Fibroblast of skin of right biceps (primary cell): ENCODE data around the gene CXCR6.

Experiments
- DNase-seq: peaks from one replicate; pipeline ENCODE4 v3.0.0-alpha.2; 2013

CXCR6 gene

DNA sequence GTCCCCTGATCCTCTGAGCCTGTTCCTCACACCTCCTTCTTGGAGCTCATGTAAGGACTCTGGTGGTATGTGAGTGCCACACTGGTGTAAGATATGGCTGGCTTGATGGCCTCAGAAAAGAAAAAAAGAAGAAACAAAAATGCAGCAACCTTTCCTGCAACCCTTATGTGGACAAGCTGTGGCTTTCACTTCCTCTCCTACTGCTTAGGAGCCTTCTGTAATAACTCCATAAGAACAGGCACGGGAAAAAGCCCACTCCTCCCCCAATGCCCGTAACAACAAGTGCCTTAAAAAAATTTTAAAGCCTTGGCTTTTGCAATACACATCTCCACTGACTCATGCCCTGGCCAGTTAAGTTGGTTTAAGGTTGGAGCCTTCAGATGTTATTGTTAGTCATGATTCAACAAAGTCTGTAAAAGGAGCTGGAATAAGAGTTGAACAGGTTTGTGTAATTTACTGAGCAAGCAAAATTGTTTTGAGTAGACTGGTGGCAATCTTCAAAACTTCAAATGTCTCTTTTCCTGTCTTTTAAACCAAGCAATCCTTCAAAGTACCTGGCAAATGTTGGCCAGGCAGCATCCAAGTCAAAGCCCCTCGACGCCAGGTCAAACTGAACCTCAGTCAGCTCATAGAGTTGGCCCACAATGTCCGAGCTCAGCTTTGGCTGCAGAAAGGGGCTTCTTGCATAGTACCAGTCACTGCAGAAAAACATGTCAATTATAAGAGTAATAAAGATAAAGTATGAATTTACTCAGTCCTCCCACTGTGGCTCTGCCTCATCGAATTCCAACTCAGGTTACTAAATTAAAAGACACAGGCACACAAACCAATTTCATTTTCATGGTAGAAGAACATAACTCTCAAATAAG is 29.5 kb downstream of the CXCR6 start:
- peak; percentile 85 for DNase-seq

DNA sequence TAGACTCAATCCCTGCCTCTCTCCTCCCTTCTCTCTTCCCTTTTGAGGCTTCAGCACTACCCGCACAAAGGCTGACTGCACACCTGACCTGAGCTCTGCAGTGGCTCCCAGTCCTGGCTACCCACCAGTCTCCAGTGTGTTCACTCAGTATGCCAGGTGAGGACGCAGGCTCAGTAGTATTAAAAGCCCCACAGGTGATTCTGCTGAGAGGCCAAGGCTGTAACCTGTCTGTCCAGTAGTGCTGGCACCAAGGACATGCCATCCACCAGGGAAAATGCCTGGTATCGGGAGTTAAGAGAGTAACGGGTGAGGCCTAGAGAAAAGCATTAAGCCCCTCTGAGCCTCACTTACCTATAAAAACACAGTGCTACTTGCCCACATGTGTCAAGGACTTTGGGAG is 31.4 kb downstream of the CXCR6 start:
- no peak for DNase-seq

DNA sequence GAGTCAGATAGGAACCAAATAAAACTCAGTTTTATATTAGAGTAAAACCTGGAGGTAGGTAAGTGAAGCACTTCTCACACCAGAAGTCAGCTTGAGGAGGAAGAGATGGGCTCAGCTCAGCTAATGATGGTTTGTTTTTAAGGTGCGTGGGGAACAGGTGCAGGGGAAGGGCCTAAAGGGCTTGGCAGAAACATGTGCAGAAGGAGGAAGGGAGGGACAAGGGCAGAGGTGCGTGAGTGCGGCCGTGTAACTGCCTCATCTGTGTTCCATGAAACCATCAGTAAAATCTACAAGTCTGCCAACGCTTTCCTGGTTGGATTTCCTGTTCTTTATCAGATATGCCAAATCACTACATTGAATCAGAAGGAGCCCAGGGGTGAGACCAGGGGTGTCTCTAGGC is 32.4 kb downstream of the CXCR6 start:
- DNase-seq, result no peak

DNA sequence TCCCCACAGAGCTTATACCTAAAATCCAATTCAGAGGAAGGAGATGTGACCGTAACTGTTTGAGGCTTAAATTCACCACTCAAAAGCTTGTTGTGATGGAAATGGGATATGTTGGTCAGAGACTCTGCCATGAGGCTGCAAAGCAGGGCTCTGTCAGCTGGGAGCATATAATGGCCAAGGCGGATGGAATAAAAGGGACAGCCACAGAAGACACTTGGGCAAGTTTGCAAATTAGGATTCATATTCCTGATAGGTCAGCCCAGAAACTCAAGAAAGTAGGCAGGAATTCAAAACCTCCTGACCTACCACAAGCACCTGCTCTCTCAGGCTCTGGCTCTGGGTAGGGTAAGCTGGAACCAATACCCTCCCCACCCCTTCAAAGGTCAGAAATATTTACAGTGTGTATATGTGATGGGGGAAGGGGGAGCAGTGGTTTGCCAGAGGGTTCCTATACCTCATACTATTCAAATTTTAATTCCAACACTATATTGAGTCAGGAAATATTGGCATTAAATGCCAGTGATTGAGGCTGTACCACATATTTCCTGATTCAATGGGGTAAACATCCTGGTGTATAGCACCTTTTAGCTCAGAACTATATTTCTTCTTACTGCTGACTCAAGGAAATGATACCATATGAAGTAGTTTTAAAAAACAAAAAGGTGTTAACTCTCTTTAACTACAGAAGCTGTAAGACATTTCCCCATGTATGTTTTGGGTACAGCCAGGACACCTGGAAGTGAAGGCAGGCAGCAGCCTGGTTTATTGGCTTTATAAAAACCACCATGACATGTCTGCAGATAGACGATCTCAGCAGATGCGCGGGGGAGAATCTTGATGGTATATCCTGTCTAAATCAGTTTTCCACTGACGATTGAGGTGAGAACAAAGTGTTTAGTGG is 33.2 kb downstream of the CXCR6 start:
- no peak for DNase-seq

DNA sequence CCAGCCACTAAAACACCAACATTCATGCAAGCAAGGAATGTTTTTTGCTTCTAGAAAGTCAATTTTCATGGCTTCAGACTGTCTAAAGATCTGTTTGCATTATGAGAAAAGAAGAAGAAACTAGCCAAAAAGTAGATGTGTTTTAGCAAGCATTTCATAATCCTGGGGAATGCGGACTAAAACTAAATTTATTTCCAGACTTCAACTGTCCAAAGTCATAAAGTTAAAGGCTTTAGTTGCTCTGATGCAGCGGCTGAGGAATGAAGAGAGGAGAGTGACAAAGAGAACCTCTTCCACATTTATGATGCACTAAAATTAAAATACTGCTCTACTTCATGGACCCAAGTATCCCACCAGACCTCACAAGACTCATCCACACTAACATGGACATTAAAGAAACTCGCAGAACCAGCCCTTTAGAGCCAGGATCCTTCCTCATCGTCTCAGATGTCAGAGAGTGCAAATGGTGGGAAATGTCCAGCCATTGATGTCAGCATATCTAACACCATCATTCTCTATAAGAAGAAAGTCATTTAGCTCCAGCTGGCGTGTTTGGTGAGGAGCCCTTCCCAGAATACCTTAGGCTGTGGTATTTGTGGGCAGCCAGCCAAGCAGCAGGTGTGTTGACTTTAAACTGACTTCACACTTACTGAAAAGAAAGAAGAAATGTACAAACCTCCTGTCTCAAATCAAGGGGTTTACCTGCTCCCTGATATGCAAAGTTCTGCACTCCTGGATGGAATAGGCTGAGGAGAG is 34.9 kb downstream of the CXCR6 start:
- DNase-seq, result no peak

DNA sequence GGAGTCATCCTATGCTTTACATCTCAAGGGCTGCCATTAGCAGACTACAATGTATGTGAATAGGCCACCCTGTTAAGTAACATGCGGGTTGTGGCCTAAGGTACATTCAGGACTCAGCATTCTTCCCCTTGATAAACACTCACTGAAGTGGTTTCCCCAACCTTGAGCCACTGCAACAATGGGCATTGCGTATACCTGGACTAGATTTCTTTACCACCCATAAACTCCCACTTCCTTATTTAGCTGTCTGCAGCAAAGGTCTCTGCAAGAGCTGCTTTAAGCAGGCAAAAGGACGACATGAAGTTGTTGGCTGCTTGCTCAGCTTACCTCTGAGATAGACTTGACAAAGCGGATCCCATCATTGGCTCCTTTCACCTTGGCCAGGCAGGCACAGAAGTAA is 36.1 kb downstream of the CXCR6 start:
- no peak for DNase-seq

DNA sequence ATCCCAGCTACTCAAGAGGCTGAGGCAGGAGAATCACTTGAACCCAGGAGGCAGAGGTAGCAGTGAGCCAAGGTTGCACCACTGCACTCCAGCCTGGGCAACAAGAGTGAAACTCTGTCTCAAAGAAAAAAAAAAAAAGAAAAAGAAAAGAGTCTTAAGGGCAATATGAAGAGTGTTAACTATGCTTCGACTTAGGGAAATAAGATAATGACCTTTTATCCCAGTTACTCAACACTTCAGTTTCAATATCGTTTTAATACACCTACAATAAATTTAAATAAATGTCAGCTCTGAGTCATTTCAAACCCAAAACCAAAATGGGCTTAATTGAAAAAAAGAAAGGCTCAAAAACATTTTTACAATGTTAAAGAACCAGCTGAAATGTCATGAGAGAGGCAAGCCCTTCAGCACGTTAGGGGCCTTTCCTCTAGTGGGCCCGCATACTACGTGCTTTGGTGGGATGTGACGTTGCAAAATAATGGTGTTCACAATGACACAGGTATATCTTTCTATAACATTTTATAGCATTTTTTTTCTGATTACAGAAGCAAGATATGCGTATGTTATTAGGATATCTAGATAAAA is 37.1 kb downstream of the CXCR6 start:
- no peak for DNase-seq

DNA sequence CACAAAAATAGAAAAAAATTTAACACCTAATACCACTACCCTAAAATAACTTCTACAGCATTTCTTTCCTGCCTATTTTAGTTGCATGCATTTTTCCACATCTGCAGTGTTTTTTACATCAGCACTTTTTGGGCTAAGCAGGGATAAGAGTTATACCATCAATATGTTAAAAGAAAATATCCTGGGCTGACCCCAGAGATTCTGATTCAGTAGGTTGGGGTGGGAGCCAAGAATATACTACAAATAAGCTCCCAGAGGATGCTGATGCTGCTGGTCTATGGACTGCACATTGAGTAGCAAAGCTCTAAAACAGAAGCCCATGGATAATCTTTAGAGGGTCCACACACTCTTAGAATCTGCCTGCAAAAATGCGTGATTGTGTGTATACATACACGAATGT is 37.6 kb downstream of the CXCR6 start:
- peak; percentile 61 for DNase-seq

DNA sequence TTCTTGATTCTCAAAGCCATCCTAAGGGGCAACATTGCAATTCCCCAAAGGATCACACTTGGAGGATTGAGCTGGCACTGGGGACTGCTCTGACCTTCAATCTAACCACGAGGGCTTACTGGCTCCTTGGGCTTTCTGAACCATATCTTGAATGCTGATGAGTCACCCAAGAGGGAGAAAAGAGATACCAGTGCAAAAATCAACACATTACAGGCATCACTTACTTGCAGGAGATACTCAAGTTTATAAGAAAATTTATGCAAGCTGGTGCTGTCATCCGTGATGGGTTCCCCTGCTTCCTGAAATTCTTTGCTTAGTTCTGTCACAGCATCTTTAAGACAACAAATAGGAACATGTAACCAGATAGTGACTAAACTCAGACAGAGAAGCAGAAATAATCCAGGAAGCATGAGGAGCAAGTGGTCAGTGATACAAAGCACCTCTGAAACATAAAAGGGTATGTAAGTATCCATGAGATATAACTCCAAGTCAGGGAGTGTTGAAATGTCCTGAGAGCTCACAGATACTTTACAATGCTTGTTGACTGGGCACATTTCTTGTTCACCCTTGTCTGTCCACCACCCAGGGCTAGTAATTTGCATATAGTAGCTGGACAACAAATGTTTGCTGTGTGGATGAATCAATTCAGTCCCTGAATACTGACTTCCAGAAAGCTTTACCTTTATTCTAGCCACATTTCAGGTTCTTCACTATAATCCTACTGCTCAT is 38.2 kb downstream of the CXCR6 start:
- DNase-seq, result peak; percentile 65

DNA sequence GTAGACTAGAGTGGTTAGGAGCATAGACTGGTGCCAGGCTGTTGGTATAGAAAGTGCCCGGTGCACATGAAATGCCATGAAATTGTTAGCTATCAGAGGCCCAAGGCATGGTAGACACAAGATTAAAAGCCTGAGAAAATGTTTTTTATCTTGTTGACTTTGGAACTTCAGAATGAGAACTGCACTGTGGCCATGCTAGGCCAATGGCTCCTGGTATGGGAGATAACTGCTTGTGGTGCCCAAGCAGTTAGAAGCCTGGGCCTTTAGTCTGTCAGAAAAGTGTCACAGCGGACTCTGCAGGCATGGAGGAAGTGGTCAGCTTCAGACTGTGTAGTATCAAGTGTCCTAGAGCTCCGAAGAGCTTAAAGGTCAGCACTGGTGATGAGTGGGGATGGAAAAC is 40.5 kb downstream of the CXCR6 start:
- DNase-seq, result no peak

DNA sequence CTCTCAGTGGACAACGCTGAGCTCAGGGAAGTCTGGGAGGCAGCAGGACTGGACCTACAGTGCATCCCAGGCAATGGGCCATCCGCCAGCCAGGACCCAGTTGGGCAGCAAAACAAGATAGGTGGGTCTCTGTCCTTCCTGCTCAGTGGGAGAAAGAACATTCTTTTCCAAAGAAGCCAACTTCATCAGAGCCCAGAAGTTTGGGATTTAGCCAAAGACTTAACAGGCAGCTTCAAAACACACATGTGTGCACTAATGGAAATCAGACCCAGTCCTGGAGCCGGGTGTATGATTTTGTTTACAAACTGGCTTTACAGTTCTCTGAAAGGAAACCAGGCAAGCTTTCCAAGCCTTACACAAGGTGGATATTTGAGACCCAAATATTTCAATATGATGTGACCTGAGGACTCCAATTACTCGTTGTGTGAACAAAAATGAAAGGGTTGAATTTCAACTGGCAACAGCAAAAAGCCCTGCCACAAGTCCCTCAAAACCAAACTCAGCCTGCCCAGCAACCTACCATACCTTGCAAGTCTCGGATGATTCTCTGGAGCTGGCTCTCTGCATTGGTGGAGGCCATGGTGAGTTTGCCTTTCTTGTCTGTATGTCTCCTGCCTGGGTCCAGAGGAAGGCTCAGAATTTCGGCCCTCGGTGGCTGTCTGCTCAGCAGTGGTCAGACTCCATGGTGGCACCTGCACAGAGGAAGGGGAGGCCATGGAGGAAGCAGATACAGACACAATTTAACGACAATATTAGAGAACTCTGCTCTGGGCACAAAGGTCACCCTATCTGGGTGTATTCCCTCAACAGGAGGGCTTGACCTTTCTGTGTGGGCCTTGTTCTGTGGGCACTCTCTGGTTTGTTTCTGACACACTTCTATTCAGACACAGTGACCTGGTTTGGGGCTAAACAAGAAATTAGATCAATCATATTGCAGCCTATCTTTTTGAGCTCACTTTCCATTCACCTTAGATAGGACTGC is 41.4 kb downstream of the CXCR6 start:
- DNase-seq, result peak; percentile 44

DNA sequence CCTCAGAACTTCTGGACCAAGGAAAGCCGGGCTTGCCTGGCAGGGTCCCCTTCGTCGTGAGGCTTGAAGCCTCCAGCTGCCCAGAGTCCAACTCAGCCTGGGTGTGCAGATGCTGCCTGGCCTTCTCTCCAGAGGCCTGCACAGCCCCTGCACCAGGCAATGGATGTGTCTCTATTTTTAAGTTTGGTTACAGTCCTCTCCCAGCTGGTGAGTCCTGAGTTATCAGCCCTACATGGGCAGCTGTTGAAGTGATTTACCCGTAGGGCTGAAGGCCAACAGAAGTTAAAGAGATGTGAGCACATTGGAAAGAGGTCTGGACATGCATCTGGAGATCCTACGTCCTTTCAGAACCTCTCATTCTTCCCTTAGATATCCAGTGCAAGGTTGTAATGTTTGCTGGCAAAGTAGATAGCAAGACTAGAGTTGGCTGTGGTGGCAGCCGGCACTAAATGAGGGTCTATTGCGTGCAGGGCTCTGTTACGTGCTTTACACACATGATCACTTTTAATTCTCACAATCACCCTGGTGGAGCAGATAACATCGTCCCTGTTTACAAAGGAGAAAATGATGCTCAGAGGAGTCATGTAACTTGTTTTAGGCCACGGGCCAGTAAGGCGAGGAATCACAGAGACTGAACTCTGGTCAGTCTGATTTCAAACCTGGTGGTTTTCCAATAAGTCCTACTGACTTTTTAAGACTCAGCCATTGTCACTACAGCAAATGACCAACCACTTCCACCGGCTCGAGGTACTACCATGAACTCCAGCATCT is 42.5 kb downstream of the CXCR6 start:
- no peak for DNase-seq

DNA sequence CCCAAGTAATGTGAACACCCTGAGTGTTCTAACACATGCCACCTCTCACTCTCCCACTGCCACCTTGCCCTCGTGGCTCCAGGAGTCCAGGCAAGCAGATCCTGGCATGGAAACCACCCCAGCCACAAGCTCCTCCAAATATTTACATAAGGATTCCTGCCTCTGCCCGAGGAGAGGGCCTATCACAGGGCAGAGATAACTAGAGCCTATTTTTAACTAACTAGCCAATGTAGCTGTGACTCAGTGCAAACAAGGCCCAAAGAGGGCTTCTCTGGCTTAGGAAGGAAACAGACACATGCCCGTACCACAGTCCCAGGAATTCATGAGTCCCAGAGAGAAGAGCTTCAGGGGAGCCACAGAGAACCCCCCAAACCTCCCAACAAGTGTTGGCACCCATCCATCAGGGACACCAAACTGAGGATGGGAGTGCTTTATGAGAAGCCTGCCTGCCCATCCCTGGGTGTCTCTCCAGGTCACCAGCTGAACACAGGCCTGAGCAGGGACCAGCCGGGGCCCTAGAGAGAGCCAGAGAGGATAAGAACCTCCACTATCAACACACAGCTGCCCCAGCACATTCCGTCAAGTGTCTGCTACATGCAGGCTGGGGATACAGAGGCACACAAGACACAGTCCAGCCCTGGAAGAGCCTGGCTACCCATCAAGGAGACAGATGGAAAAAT is 43.2 kb downstream of the CXCR6 start:
- DNase-seq, result peak; percentile 73

DNA sequence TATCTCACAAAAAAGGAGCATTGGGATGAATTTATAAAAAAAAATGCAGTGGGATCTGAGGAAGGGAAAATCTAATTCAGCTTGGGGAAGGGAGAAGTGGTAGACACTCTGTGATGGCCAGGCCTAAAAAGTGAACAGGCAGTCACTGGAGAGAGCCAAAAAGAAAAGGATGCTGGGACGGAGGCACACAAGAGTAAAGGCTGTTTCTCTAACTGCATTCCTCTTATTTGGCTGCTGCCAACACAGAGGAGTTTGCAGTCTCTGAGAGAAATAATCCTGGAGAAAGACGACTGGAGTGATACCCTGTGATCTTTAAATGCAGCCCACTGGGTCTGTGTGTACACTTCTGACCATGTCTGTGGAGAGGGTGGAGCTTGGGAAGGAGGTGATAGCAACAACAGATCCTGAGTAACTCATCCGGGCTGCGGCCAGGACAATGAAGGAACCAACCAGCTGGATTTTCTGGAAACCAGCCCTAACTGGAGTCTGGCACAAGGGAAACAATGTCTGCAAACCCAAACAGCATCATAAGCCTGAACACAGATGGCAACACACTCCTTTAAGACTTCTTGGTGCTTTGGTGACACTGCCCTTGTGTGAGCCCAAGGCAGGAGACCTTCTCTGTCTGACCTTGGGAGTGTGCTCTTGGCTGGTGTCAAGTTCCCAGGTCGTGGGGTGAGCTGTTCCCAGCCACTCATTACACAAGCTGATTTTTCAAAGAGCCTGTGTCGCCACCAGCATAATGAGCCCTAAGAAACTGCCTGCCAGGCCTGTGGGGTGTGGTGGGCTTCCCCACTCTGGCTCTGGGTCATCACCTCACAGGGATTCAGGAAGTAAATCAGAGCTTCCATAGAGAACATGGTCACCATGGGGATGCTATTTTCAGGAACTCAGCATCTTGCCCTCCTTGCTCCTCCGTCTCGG is 44.4 kb downstream of the CXCR6 start:
- peak; percentile 42 for DNase-seq

DNA sequence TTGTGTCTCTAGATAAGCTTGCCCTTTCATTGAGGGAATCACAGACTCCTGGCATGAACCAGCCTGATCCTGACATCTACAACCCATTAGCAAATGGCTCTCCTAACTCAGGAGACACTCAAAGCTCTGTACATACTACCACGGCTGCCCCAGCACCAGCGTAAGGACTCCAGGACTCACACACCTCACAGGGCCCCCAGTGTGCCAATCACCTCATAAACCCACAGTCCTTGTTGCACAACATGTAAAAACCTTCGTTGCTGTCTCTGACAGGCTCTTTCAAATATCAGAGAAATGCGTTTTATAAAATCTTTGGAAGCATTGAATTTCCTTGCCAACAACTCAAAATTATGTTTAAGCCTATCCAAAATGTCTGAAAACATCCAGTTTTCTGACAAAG is 45.1 kb downstream of the CXCR6 start:
- no peak for DNase-seq

DNA sequence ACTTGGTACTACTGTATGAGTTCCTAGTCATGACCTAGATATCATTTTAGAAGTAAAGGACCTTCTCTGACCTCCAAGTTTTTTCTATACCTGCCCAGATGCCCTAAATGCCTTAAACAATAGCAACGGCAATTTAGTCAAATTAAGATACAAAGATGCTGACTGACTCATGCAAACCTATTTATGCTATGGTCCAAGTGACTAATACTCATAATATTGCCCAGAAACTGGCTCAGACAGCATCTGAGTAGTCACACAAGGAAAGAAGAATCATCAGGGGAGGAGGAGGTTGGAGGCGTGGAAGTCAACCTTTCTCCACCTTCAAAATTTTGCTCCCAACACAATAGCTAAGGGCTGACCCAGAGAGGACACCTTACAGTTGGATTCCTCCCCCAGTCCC is 45.5 kb downstream of the CXCR6 start:
- DNase-seq, result peak; percentile 90

DNA sequence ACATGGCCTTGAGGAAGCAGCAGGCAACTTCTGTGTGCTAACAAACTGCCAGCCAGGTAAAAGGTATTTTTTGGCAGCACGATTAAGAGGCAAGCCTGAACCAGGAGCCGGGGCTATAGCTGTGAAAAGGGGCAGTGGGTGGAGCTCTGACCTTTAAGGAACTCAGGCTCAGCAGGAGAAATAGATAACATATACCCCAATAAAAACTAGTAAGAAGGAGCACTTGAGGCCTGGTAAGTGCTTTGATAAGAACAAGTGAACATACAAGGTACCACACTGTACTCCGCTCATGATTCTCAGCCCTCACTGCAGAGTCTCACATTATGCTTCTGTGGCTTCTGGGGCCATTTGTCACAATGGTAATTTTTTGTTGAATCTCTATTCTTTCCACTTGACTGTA is 46.9 kb downstream of the CXCR6 start:
- no peak for DNase-seq

DNA sequence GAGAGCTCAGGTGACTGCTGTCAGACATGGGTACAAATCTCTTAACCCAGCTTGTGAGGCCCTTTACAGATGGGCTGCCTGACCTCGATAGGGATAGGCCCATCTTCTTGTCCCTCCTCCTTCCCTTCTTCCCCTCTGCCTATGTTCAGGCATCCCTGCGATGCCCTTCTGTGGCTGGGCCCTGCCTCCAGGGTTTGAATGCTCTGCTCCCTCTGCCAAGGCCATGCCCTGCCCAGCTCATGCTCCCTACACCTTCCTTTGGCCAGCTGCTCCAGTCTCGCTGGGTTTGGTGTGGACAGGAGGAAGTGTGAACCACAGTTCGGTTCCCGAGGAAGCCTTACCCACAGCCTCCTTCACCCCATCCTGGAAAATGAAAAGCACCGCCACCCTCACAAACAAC is 48.1 kb downstream of the CXCR6 start:
- DNase-seq, result no peak
